Sigmoid colon (tissue), 7 donors: Measurements from ENCODE around the gene GABBR2. TPM values are rescaled to one million over a fixed set of nuclear protein-coding genes. Genes with fewer than 3 reads are reported as not detected.

Experiments
- DNase-seq: peaks from one replicate; pipeline ENCODE4 v3.0.0-alpha.2; 2019
- H3K27ac ChIP-seq, 4 donors: fragments of 200-600 bp; sonication (generic); one replicate each; pipeline ENCODE4 v1.5.1; 2016 to 2019; ENCODE audit warnings: mild to moderate bottlenecking in 1 of 4
- H3K27me3 ChIP-seq, 3 donors: fragments of 200-600 bp; sonication (generic); one replicate each; pipeline ENCODE4 v1.5.1; 2019; ENCODE audit warnings: mild to moderate bottlenecking in 1 of 3
- H3K36me3 ChIP-seq, 4 donors: fragments of 200-600 bp; sonication (generic); one replicate each; pipeline ENCODE4 v1.5.1; 2016 to 2019
- H3K4me1 ChIP-seq, 4 donors: fragments of 200-600 bp; sonication (generic); one replicate each; pipeline ENCODE4 v1.5.1; 2017 to 2019
- H3K4me3 ChIP-seq, 4 donors: fragments of 200-600 bp; sonication (generic); one replicate each; pipeline ENCODE4 v1.5.1; 2017 to 2019; ENCODE audit warnings: mild to moderate bottlenecking in 2 of 4, moderate library complexity in 1 of 4
- H3K9me3 ChIP-seq, 4 donors: fragments of 200-600 bp in 3 of 4; sonication (generic) in 3 of 4; one replicate each; pipeline versions ENCODE4 v1.5.1 to v1.6.1; 2013 to 2019
- EP300 ChIP-seq, 4 donors: sonication (generic); formaldehyde crosslinking; IDR thresholded peaks; one replicate each; pipeline ENCODE4 v1.6.1; 2017; ENCODE audit warnings: antibody characterized with exemption in 4 of 4
- POLR2A ChIP-seq, 2 donors: fragments of 450-650 bp; IDR thresholded peaks; one replicate each; pipeline ENCODE4 v1.6.1; 2016; ENCODE audit warnings: antibody characterized with exemption in 2 of 2, mild to moderate bottlenecking in 2 of 2, moderate library complexity in 2 of 2
- POLR2AphosphoS5 ChIP-seq, 4 donors: sonication (generic); formaldehyde crosslinking; IDR thresholded peaks; one replicate each; pipeline ENCODE4 v1.6.1; 2017; ENCODE audit warnings: antibody characterized with exemption in 4 of 4
- WGBS, 2 donors: extraction: QIAGEN DNeasy Blood & Tissue Kit; methylation state at CpG; one replicate each; pipeline ENCODE4 v1.1.7; 2013; 5-methylcytosine and 5-hydroxymethylcytosine counted together
- intact Hi-C: fragments of 100-400 bp; cut with DNase I; formaldehyde crosslinking; loops from one replicate; pipeline ENCODE4 v1.15.1; 2023
- polyA plus RNA-seq, 3 donors: library from polyadenylated mRNA; stranded (reverse); fragments of 200-250 nt; gene quantifications; one replicate each; pipeline ENCODE4 v1.2.3, GENCODE V29; 2013
- total RNA-seq, 4 donors: library from RNA; depleted of rRNA; stranded (reverse); fragments of >200 nt; gene quantifications; one replicate each; pipeline ENCODE4 v1.1.0, GENCODE V29; 2016
- TF ChIP-seq, protein P1 (sequence below), 4 experiments: fragments of 450-650 bp in 3 of 4; fragments of 200-600 bp in 1 of 4; IDR thresholded peaks; one replicate each; pipeline ENCODE4 v1.5.1; 2016 to 2019; ENCODE audit warnings: antibody characterized with exemption in 4 of 4, mild to moderate bottlenecking in 3 of 4, moderate library complexity in 2 of 4
- donor health status: healthy with polysubstance abuse.
- donor health status: Bipolar disorder and iron deficiency.
- donor health status: healthy.

GABBR2 gene
- total and polyA plus RNA-seq, 7 donors, result under 0.01 to 0.04 (median under 0.01) TPM; not detected in 4

DNA sequence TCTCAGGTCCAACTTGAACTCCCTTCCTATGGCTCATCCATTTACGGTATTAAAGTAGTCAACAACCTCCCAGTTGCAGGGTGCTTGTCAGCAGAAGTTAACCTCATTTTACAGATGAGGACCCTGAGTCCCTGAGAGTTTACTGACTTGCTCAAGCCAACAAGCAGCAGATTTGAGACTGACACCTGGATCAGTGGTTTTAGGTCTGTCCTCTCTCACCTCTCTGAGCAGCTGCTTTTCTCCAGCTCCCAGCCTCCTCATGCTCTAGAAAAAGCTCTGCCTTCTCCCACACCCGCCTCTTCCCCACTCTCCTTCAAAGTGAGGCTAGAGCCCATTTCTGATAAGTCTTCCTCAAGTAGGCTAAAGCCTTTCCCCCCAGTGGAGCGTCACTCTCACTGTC lies 56.4 kb downstream of the GABBR2 start:
- Histone ChIP-seq H3K36me3 (no peaks in the 10 kb centered on the region), H3K4me3 (no peak overlapping the region), H3K9me3 (no peaks in the 10 kb centered on the region), H3K27me3 (no peaks in the 10 kb centered on the region), H3K4me1 (peaks cover 0 to 15% (median 11%) of the 10 kb centered on the region in 4 donors), H3K27ac (no peak overlapping the region)
- TF ChIP-seq POLR2A (IDR thresholded peaks at IDR 0.05), result no peak
- TF ChIP-seq POLR2AphosphoS5 (IDR thresholded peaks at IDR 0.05), result no peak
- TF ChIP-seq, protein P1, sequence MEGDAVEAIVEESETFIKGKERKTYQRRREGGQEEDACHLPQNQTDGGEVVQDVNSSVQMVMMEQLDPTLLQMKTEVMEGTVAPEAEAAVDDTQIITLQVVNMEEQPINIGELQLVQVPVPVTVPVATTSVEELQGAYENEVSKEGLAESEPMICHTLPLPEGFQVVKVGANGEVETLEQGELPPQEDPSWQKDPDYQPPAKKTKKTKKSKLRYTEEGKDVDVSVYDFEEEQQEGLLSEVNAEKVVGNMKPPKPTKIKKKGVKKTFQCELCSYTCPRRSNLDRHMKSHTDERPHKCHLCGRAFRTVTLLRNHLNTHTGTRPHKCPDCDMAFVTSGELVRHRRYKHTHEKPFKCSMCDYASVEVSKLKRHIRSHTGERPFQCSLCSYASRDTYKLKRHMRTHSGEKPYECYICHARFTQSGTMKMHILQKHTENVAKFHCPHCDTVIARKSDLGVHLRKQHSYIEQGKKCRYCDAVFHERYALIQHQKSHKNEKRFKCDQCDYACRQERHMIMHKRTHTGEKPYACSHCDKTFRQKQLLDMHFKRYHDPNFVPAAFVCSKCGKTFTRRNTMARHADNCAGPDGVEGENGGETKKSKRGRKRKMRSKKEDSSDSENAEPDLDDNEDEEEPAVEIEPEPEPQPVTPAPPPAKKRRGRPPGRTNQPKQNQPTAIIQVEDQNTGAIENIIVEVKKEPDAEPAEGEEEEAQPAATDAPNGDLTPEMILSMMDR (IDR thresholded peaks at IDR 0.05), result no peak
- TF ChIP-seq EP300 (IDR thresholded peaks at IDR 0.05), result no peak
- 81 to 89% methylated on average over 3 of the region's 3 CpGs for WGBS, 2 donors
- DNase-seq, result no peak
- intact Hi-C loops, result no loop called here

GRCh38 chr9:98647236-98647635 lies 61.5 kb downstream of the GABBR2 start:
- WGBS, 2 donors, result 92 to 95% methylated on average over 10 of the region's 10 CpGs
- Histone ChIP-seq H3K27me3 (peaks cover 0 to 3% (median 0%) of the 10 kb centered on the region in 3 donors), H3K36me3 (no peaks in the 10 kb centered on the region), H3K9me3 (no peaks in the 10 kb centered on the region), H3K4me3 (no peak overlapping the region), H3K4me1 (no peaks in the 10 kb centered on the region), H3K27ac (no peak overlapping the region)
- no peak for TF ChIP-seq POLR2A (IDR thresholded peaks at IDR 0.05)
- TF ChIP-seq POLR2AphosphoS5 (IDR thresholded peaks at IDR 0.05), result no peak
- no peak for TF ChIP-seq EP300 (IDR thresholded peaks at IDR 0.05)
- TF ChIP-seq, protein P1 (IDR thresholded peaks at IDR 0.05), result no peak
- no peak for DNase-seq
- intact Hi-C loops, result no loop called here

DNA sequence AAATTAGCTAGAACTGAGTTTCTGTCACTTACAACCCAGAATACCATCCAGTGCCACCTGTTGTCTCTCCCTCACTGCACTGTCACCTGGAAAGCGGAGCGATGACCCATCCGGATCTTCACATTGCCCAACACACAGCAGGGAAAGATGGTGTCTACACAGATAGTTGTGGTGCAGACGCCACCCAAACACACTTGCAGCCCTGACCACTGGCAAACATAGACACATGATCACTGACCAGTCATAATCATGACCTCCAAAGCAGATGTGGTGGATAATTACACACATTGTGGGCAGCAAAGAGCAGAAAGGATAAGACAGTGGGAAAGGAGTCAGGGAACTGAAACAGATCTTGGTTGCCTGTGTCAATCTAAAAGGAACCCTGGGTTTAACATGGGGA lies 64.7 kb downstream of the GABBR2 start:
- no peak for TF ChIP-seq EP300 (IDR thresholded peaks at IDR 0.05)
- TF ChIP-seq POLR2AphosphoS5 (IDR thresholded peaks at IDR 0.05), result no peak
- TF ChIP-seq POLR2A (IDR thresholded peaks at IDR 0.05), result no peak
- TF ChIP-seq, protein P1 (IDR thresholded peaks at IDR 0.05), result no peak
- 92 to 94% methylated on average over 4 of the region's 4 CpGs for WGBS, 2 donors
- intact Hi-C loops, result no loop called here
- H3K9me3 ChIP-seq, result no peaks in the 10 kb centered on the region
- no peaks in the 10 kb centered on the region for H3K4me1 ChIP-seq
- no peak for DNase-seq
- no peak overlapping the region for H3K27ac ChIP-seq
- no peak overlapping the region for H3K4me3 ChIP-seq
- H3K36me3 ChIP-seq, result no peaks in the 10 kb centered on the region
- H3K27me3 ChIP-seq, result peaks cover 0 to 4% (median 0%) of the 10 kb centered on the region in 3 donors

DNA sequence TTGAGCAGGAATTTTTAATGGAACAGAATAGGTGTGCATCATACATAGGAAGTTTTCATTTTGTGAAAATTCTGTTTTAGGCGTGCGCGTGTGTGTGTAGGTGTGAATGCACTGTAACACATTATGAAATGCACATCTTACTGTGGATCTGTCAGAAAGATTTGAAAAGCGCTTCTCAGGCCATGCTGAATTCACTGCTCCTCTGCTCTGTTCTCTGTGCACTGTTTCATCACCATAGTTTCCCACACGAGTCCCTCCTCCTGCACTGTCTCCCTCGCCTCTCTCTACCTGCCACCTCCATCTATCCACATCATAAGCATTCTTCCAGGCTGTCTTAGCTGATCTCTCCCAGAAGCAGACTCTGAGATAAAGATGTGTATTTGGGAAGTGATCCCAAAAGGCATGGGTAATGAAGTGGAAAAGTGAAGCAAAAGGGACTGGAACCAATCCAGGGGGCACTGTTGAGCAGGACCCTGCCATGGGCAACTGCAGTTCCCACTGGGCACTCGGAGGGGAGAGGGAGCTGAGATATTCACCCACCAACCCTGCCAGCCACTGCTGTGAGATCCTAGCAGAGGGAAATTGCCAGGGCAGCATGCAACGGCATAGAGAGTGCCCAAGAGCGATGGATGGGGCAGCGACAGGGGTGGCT lies 65.9 kb downstream of the GABBR2 start:
- Histone ChIP-seq H3K27me3 (peaks cover 0 to 4% (median 0%) of the 10 kb centered on the region in 3 donors), H3K4me1 (no peaks in the 10 kb centered on the region), H3K27ac (no peak overlapping the region), H3K36me3 (no peaks in the 10 kb centered on the region), H3K9me3 (no peaks in the 10 kb centered on the region), H3K4me3 (no peak overlapping the region)
- TF ChIP-seq, protein P1 (IDR thresholded peaks at IDR 0.05), result no peak
- TF ChIP-seq POLR2AphosphoS5 (IDR thresholded peaks at IDR 0.05), result no peak
- TF ChIP-seq POLR2A (IDR thresholded peaks at IDR 0.05), result no peak
- no peak for TF ChIP-seq EP300 (IDR thresholded peaks at IDR 0.05)
- intact Hi-C loops, result no loop called here
- 79 to 84% methylated on average over 10 of the region's 10 CpGs for WGBS, 2 donors
- no peak for DNase-seq

GRCh38 chr9:98641695-98642094 lies 67.0 kb downstream of the GABBR2 start:
- Histone ChIP-seq H3K36me3 (no peaks in the 10 kb centered on the region), H3K27me3 (peaks cover 0 to 4% (median 0%) of the 10 kb centered on the region in 3 donors), H3K4me3 (no peak overlapping the region), H3K27ac (no peak overlapping the region), H3K9me3 (no peaks in the 10 kb centered on the region), H3K4me1 (no peaks in the 10 kb centered on the region)
- intact Hi-C loops, result no loop called here
- TF ChIP-seq EP300 (IDR thresholded peaks at IDR 0.05) (no peak), POLR2A (IDR thresholded peaks at IDR 0.05) (no peak), POLR2AphosphoS5 (IDR thresholded peaks at IDR 0.05) (no peak)
- TF ChIP-seq, protein P1 (IDR thresholded peaks at IDR 0.05), result no peak
- 75 to 81% methylated on average over 10 of the region's 10 CpGs for WGBS, 2 donors
- DNase-seq, result no peak
